H1 (cell line): Measurements from ENCODE around the gene SYP. TPM values are rescaled to one million over a fixed set of nuclear protein-coding genes. Genes with fewer than 3 reads are reported as not detected.

Experiments
- CTCF ChIA-PET: fragments of 300-600 bp; sonication (Branson Sonifier 250); formaldehyde crosslinking; loops from one replicate; lab custom pipeline; 2021; ENCODE audit not compliant: partially characterized antibody; lab: Charles Lee
- POLR2A ChIA-PET: fragments of 300-600 bp; sonication (Branson Sonifier 250); formaldehyde crosslinking; loops from one replicate; lab custom pipeline; 2021; ENCODE audit warnings: inconsistent platforms; ENCODE audit not compliant: partially characterized antibody; lab: Charles Lee
- DNase-seq, 2 experiments: peaks; one replicate each; pipeline versions ENCODE4 v3.0.0 to v3.0.0-alpha.2; 2010 to 2022; ENCODE audit warnings: low spot score in 2 of 2, low read depth in 1 of 2, mixed read lengths in 1 of 2
- FAIRE-seq: peaks from 2 replicates; lab custom pipeline; 2011; peaks lifted over from hg19 to GRCh38; lab: Jason Lieb, UNC
- H2AFZ ChIP-seq: 2 replicates; pipeline ENCODE4 v1.8.1; 2012; ENCODE audit warnings: low read length, inconsistent platforms
- H2AK5ac ChIP-seq: 2 replicates; pipeline ENCODE4 v1.6.1; 2013; ENCODE audit warnings: low read depth, low read length
- H2BK120ac ChIP-seq: replicated peaks from 2 replicates; pipeline ENCODE3; 2013; ENCODE audit warnings: low read depth, low read length, inconsistent platforms
- H2BK12ac ChIP-seq: 2 replicates; pipeline ENCODE4 v1.6.1; 2013; ENCODE audit warnings: low read depth, low read length
- H2BK15ac ChIP-seq: 2 replicates; pipeline ENCODE4 v1.6.1; 2013; ENCODE audit warnings: low read length
- H2BK20ac ChIP-seq: 2 replicates; pipeline ENCODE4 v1.6.1; 2013; ENCODE audit warnings: low read length
- H2BK5ac ChIP-seq: 2 replicates; pipeline ENCODE4 v1.6.1; 2013; ENCODE audit warnings: low read depth, low read length
- H3K14ac ChIP-seq: 2 replicates; pipeline ENCODE4 v1.6.1; 2013; ENCODE audit warnings: inconsistent platforms; ENCODE audit not compliant: insufficient read length
- H3K18ac ChIP-seq: 2 replicates; pipeline ENCODE4 v1.6.1; 2013; ENCODE audit warnings: low read length; ENCODE audit errors: extremely low read depth
- H3K23ac ChIP-seq: 2 replicates; pipeline ENCODE4 v1.6.1; 2013; ENCODE audit warnings: inconsistent platforms; ENCODE audit not compliant: insufficient read length
- H3K23me2 ChIP-seq: 2 replicates; pipeline ENCODE4 v1.6.1; 2013; ENCODE audit warnings: low read depth, low read length
- H3K27ac ChIP-seq: 2 replicates; pipeline ENCODE4 v1.6.1; 2011; ENCODE audit warnings: low read depth, low read length, inconsistent platforms
- H3K27me3 ChIP-seq, 4 experiments: replicated peaks in 1 of 4; 1 replicate in 1 of 4; 2 replicates in 3 of 4; pipeline versions ENCODE4 v1.6.1 to v1.8.1; 2011 to 2013; ENCODE audit warnings: low read length in 3 of 4, mild to moderate bottlenecking in 3 of 4, inconsistent platforms in 2 of 4, mixed read lengths in 2 of 4, moderate library complexity in 1 of 4; ENCODE audit not compliant: control insufficient read depth in 3 of 4, insufficient read depth in 3 of 4; ENCODE audit errors: extremely low read depth in 1 of 4
- H3K36me3 ChIP-seq, 4 experiments: 2 replicates each; pipeline versions ENCODE4 v1.6.1 to v1.8.1; 2011 to 2013; ENCODE audit warnings: mild to moderate bottlenecking in 4 of 4, low read length in 3 of 4, moderate library complexity in 2 of 4, control low read depth in 1 of 4, inconsistent platforms in 1 of 4; ENCODE audit not compliant: insufficient read depth in 4 of 4, control insufficient read depth in 2 of 4
- H3K4ac ChIP-seq: replicated peaks from 2 replicates; pipeline ENCODE3; 2013; ENCODE audit warnings: low read length, low read depth, mixed read lengths, inconsistent platforms; ENCODE audit not compliant: insufficient read length
- H3K4me1 ChIP-seq, 4 experiments: replicated peaks in 1 of 4; 1 replicate in 1 of 4; 2 replicates in 3 of 4; pipeline versions ENCODE4 v1.6.1 to v1.8.1; 2011 to 2013; ENCODE audit warnings: low read length in 3 of 4, inconsistent platforms in 2 of 4, mixed read lengths in 1 of 4; ENCODE audit not compliant: insufficient read depth in 4 of 4, control insufficient read depth in 3 of 4
- H3K4me2 ChIP-seq, 2 experiments: 2 replicates each; pipeline versions ENCODE4 v1.6.1 to v1.8.1; 2011 to 2013; ENCODE audit warnings: low read depth in 2 of 2, low read length in 2 of 2, control low read depth in 1 of 2, inconsistent platforms in 1 of 2, mild to moderate bottlenecking in 1 of 2; ENCODE audit not compliant: insufficient read depth in 1 of 2
- H3K4me3 ChIP-seq, 4 experiments: fragments of 200-600, 300-600 bp in 1 of 4; sonication (generic), shearing (Covaris generic), sonication (Bioruptor Twin) in 1 of 4; 2 replicates each; pipeline versions ENCODE4 v1.5.1 to v1.8.1; 2011 to 2016; ENCODE audit warnings: low read length in 4 of 4, low read depth in 3 of 4, control low read depth in 2 of 4, inconsistent platforms in 2 of 4, mild to moderate bottlenecking in 2 of 4, mixed read lengths in 1 of 4, moderate library complexity in 1 of 4; ENCODE audit not compliant: insufficient read depth in 2 of 4; ENCODE audit errors: extremely low read depth in 1 of 4
- H3K56ac ChIP-seq: replicated peaks from 2 replicates; pipeline ENCODE3; 2013; ENCODE audit warnings: low read depth, mild to moderate bottlenecking, mixed read lengths, low read length, inconsistent platforms; ENCODE audit not compliant: insufficient read length
- H3K79me1 ChIP-seq: 2 replicates; pipeline ENCODE4 v1.6.1; 2013; ENCODE audit warnings: low read depth, low read length, control low read depth
- H3K79me2 ChIP-seq, 2 experiments: 2 replicates each; pipeline versions ENCODE4 v1.6.1 to v1.8.1; 2012 to 2013; ENCODE audit warnings: low read length in 2 of 2, mild to moderate bottlenecking in 2 of 2, inconsistent platforms in 1 of 2; ENCODE audit not compliant: insufficient read depth in 2 of 2, control insufficient read depth in 1 of 2
- H3K9ac ChIP-seq, 4 experiments: replicated peaks in 1 of 4; 1 replicate in 1 of 4; 2 replicates in 3 of 4; pipeline versions ENCODE4 v1.6.1 to v1.8.1; 2011 to 2013; ENCODE audit warnings: low read depth in 3 of 4, low read length in 3 of 4, control low read depth in 2 of 4, mild to moderate bottlenecking in 2 of 4, moderate library complexity in 2 of 4, inconsistent platforms in 1 of 4; ENCODE audit errors: extremely low read depth in 1 of 4
- H3K9me3 ChIP-seq, 2 experiments: 2 replicates each; pipeline versions ENCODE4 v1.6.1 to v1.8.1; 2012 to 2013; ENCODE audit warnings: mild to moderate bottlenecking in 2 of 2, moderate library complexity in 2 of 2, control low read depth in 1 of 2, inconsistent platforms in 1 of 2, low read depth in 1 of 2, low read length in 1 of 2, mixed read lengths in 1 of 2; ENCODE audit not compliant: insufficient read depth in 2 of 2
- H4K20me1 ChIP-seq, 2 experiments: replicated peaks in 1 of 2; 2 replicates each; pipeline versions ENCODE3 to v1.8.1; 2011 to 2013; ENCODE audit warnings: inconsistent platforms in 2 of 2, low read length in 2 of 2, mild to moderate bottlenecking in 1 of 2; ENCODE audit not compliant: insufficient read depth in 2 of 2, control insufficient read depth in 1 of 2
- H4K5ac ChIP-seq: 2 replicates; pipeline ENCODE4 v1.6.1; 2013; ENCODE audit warnings: low read length, low read depth, mixed read lengths, inconsistent platforms; ENCODE audit not compliant: insufficient read length
- H4K8ac ChIP-seq: 2 replicates; pipeline ENCODE4 v1.8.0; 2013; ENCODE audit warnings: mild to moderate bottlenecking, moderate library complexity, low read length, inconsistent platforms; ENCODE audit not compliant: insufficient read depth; ENCODE audit errors: extremely low read depth
- H4K91ac ChIP-seq: replicated peaks from 2 replicates; pipeline ENCODE3; 2013; ENCODE audit warnings: low read length, mixed read lengths, inconsistent platforms; ENCODE audit not compliant: insufficient read length
- CEBPB ChIP-seq: IDR thresholded peaks from 2 replicates; pipeline ENCODE4 v1.6.1; 2012; ENCODE audit warnings: low read depth, low read length
- JUND ChIP-seq: IDR thresholded peaks from 2 replicates; pipeline ENCODE4 v1.6.1; 2011; ENCODE audit warnings: mild to moderate bottlenecking, improper control_type of control experiment, low read length
- PHF8 ChIP-seq: fragments of 200-600 bp; sonication (generic); conservative IDR thresholded peaks from 2 replicates; pipeline ENCODE4 v1.7.1; 2012; ENCODE audit warnings: low read depth, mild to moderate bottlenecking, inconsistent platforms, low read length, moderate library complexity
- RNF2 ChIP-seq: fragments of 200-900, 300-1000 bp; sonication (generic); IDR thresholded peaks from 2 replicates; pipeline ENCODE4 v1.7.1; 2016; ENCODE audit warnings: borderline replicate concordance, low read depth, mild to moderate bottlenecking, antibody characterized with exemption, low read length; ENCODE audit not compliant: poor library complexity, severe bottlenecking; ENCODE audit errors: missing control alignments
- SAP30 ChIP-seq: fragments of 300-600 bp; sonication (generic); IDR thresholded peaks from 2 replicates; pipeline ENCODE4 v1.7.1; 2012; ENCODE audit warnings: low read length, moderate library complexity, mild to moderate bottlenecking, inconsistent platforms; ENCODE audit not compliant: insufficient read depth, insufficient replicate concordance
- SIRT6 ChIP-seq: IDR thresholded peaks from one replicate; pipeline ENCODE4 v1.7.1; 2012; ENCODE audit warnings: low read length, inconsistent platforms
- WGBS, 2 experiments: shearing (Covaris generic) in 1 of 2; methylation state at CpG; one replicate each; pipeline versions ENCODE4 v1.1.6 to v1.1.7; 2013 to 2015; ENCODE audit warnings: low lambda C conversion rate in 2 of 2, mixed read lengths in 2 of 2, inconsistent platforms in 1 of 2, low coverage in 1 of 2, missing lambda C conversion rate in 1 of 2; ENCODE audit not compliant: insufficient replicate concordance in 2 of 2, insufficient coverage in 1 of 2, insufficient read length in 1 of 2; ENCODE audit errors: extremely low coverage in 1 of 2, missing lambda C conversion rate in 1 of 2; 5-methylcytosine and 5-hydroxymethylcytosine counted together
- polyA plus RNA-seq, 7 experiments: library from polyadenylated mRNA; depleted of rRNA in 3 of 7; stranded (reverse) in 5 of 7; unstranded in 2 of 7; fragments of >200 nt in 5 of 7; fragments of 200-250 nt in 2 of 7; gene quantifications; 1 replicate in 5 of 7; 2 replicates in 1 of 7; 4 replicates in 1 of 7; pipeline versions ENCODE4 v1.2.1 to v1.2.3, GENCODE V29; 2011 to 2013; ENCODE audit warnings: missing spikeins in 2 of 7, mixed read lengths in 2 of 7
- total RNA-seq: library from RNA; stranded (reverse); fragmentation: NEBNext Ultra II Directional; extraction: Animal tissue kit (Norgen Biotek cat#: 25700); gene quantifications from 2 replicates; pipeline ENCODE4 v1.2.1, GENCODE V29; 2021
- TF ChIP-seq, protein P1 (sequence below): IDR thresholded peaks from 2 replicates; pipeline ENCODE4 v1.6.1; 2011; ENCODE audit warnings: low read depth, mild to moderate bottlenecking, low read length; ENCODE audit not compliant: insufficient read depth
- TF ChIP-seq, protein P2 (sequence below): IDR thresholded peaks from 2 replicates; pipeline ENCODE4 v1.6.1; 2011; ENCODE audit warnings: low read length, improper control_type of control experiment

The SYP gene
- total and polyA plus RNA-seq, 2 of the 8 experiments (the other 6 are each of a cell fraction or from before 2014, with no cell fraction given) = 4.3 to 10.8 TPM

DNA sequence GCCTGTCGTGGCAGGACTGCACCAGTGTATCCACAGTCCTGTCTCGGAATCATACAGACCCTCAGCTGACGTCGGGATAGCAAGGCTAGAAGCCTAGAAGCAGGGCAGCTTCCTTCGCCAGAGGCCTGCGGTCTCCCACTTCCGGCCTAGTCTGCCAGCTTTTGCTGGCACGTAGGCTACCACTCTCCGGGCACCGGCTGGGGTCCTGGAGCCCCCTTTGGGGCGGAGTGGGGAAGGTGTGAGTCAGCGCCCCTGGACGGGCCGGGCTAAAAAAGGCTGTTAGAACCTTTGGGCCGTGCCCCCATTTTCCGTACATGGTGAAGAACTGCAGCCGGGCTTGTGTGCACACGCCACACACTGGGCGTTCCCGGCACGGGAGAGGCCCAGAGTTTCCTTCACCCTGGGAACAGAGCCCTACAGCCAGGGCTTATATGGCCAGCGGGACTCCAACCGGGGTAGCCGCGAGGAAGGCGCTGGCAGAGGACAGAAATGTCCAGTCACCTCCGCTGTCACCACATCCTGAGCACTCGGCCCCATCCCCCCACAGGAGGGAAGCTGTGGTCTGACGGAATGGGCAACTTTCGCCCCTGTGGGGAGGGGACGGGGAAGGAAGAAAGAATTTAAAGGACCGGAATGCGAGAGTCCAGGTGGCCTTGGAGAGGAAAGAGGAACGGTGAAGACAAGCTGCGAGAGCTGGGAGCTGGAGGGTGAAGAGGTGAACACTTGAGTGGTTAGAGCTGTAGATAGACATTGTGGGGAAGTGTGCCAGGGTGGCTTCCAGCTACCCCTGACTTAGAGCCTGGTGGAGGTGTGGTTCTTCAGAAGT, 32.9 kb downstream of the SYP start:
- Histone ChIP-seq H3K4me1 (peaks cover 0 to 12% (median 4%) of the 10 kb centered on the region in 4 experiments; a peak in 4 of 7 replicates), H3K9ac (no peak overlapping the region), H2BK120ac (no peak overlapping the region), H3K79me1 (no peaks in the 10 kb centered on the region), H3K9me3 (no peaks in the 10 kb centered on the region), H3K27ac (no peak overlapping the region), H3K4ac (peak overlapping the region; percentile 69), H4K8ac (0 out of 2 replicates have a peak overlapping the region, but pooled peaks have one; percentile 51), H3K23me2 (peaks cover 13% of the 10 kb centered on the region; the same call in 1 of the 2 replicates), H4K5ac (no peak overlapping the region), H3K4me2 (peak overlapping the region; percentile 72 to 89), H3K18ac (no peak overlapping the region; the same call in 1 of the 2 replicates), H3K36me3 (no peaks in the 10 kb centered on the region), H3K56ac (no peak overlapping the region), H2AK5ac (0 out of 2 replicates have a peak overlapping the region, but pooled peaks have one; percentile 17), H3K27me3 (peaks cover 0 to 14% (median 8%) of the 10 kb centered on the region in 4 experiments; a peak in 5 of 7 replicates), H3K14ac (no peak overlapping the region), H3K4me3 (peak overlapping the region; percentile 41 to 58 (median 42); a peak in 7 of 8 replicates), H2BK5ac (no peak overlapping the region), H2BK20ac (no peak overlapping the region), H2BK15ac (no peak overlapping the region), H3K79me2 (no peaks in the 10 kb centered on the region), H2BK12ac (no peak overlapping the region), H4K91ac (peak overlapping the region; percentile 40), H4K20me1 (no peaks in the 10 kb centered on the region), H2AFZ (no peak overlapping the region), H3K23ac (no peak overlapping the region)
- DNase-seq (peak in 1 of 2 experiments; percentile 55), FAIRE-seq (no peak)
- ChIA-PET POLR2A (interaction anchor here (0.9 to 1.2 kb wide), 3 partner anchors 12 to 83 kb away, joined by 3 to 6 read pairs (median 4); no protein-coding TSS in a partner anchor), CTCF (interaction anchor here (0.8 to 5.0 kb wide), 6 partner anchors 11 to 56 kb away, joined by 3 to 14 read pairs (median 3); no protein-coding TSS in a partner anchor)
- WGBS, 2 experiments = 9% methylated on average over 10 of the region's 35 CpGs; no CpG with 5 or more reads in 1 of the 2 experiments
- TF ChIP-seq, protein P1, sequence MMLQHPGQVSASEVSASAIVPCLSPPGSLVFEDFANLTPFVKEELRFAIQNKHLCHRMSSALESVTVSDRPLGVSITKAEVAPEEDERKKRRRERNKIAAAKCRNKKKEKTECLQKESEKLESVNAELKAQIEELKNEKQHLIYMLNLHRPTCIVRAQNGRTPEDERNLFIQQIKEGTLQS = no peak
- no peak for TF ChIP-seq JUND
- no peak for TF ChIP-seq RNF2
- TF ChIP-seq, protein P2, sequence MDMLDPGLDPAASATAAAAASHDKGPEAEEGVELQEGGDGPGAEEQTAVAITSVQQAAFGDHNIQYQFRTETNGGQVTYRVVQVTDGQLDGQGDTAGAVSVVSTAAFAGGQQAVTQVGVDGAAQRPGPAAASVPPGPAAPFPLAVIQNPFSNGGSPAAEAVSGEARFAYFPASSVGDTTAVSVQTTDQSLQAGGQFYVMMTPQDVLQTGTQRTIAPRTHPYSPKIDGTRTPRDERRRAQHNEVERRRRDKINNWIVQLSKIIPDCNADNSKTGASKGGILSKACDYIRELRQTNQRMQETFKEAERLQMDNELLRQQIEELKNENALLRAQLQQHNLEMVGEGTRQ = no peak
- no peak for TF ChIP-seq PHF8
- TF ChIP-seq SIRT6 = no peak
- TF ChIP-seq SAP30 = no peak
- no peak for TF ChIP-seq CEBPB
